Measurements from ENCODE around the gene NPY.

- TF ChIP-seq ZNF431 (CRISPR knock-in tag; IDR thresholded peaks at IDR 0.05), result no peak
- no peak for TF ChIP-seq SP2 (IDR thresholded peaks at IDR 0.05; ENCODE audit: extremely low read depth, low read depth, low read length, poor library complexity, severe bottlenecking)
Measured at GRCh38 chr7:24271938-24272337, 12.1 kb upstream of the NPY start.

Measured in K562 (cell line).